DMS114 treated with DMSO at 0.1 percent for 48 hours (cell line): ENCODE results near the gene STN1.
A peak's percentile ranks its signal among the peaks of the same experiment; 100 is the strongest.

Experiments
- DNase-seq: peaks from one replicate; lab custom pipeline; 2025; ENCODE audit not compliant: unreplicated experiment; lab: John Stamatoyannopoulos, UW

The STN1 gene

DNA sequence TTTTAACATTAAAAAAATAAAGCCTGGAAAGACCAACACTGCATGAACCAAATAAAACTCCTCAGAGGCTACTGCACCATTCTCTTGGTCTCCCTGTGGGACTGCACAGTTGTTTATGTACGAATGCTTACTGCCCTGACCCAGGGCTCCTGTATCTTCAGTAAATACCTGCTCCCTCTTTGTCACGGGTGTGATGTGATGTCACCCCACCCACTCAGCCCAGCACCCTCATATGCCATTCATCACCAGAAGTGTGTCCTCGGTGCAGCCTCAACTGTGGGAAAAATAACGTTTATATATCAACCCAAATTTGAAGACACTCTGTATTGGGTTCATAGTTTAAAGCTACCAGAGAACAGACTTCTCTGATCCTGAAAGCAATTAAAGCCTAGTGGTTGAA lies 48.6 kb downstream of the STN1 start:
- DNase-seq = no peak

DNA sequence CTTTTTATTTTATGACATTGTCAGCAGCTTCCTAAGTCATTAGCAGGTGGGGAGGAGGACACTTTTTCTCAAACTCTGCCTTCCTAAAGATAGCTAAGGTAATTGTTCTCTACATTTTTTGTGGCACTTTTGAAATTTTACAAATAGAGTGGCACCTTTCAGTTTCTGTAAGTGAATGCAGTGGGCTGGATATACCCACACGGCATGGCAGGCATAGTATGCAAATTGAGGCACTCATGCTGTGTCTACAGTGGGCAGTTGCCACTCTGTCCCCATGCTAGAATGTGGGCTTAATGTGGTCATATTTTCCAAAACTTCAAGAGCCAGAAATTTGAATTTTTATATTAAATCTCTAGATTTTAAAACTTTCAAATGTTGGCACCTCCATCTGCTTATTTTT lies 49.8 kb downstream of the STN1 start:
- no peak for DNase-seq

DNA sequence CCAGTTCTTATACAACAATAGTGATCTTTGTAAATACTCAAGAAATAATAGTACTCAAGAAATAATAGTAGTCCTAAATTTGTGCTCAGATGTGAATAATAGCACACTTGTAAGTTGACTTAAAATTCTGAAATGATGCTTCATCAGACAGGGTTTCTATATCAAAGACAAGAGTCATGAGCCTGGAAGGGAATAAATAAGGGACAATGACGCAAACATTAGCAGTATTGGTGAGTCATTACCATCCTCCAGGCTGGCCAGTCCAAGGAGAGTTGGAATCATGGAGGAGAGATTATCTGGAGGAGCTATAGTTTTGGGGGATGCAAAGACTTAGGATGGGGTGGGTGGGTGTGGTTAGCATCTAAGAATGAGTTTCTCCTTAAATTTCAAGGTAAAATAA lies 56.5 kb downstream of the STN1 start:
- DNase-seq = no peak

DNA sequence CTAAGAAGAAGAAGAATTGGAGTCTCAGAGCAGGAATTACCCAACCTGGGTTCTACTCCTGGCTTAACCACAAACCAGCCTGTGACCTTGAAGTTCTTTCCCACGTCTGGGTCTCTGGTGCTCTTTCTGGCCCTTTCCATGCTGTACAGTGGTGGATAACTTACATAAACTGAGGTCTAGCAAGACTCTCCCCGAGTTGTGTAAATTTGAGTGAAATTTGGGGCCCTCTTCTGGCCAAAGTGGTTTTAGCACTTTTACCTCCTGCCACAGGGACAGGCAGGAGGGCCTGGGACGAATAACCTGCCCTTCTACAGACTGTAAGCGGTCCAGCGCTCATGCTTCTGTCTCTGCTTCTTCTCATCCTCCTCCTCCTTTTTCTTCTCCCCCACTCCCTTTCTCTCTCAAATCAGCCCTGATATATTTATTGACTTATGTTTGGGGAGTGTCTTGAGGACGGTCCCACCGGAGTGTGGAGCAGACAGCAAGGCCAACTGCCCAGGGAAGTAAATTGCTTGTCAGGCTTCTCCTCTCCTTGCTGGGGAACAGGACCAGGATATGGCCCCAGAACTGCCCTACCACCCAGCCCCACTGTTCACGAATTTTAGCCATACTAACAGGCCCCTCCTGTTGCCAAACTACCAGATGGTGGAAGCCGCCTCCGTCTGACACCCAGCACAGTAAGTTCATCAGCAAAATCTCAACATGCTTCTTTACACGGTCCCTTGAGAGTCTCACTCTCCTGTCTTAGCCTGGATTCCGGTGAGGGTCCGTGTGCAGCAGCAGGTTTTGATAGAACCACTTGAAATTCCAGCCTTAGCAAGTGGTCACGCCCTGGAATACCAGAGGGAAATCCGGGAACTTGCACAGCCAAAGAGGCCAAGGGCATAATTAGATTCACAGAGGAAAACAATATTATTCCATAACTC lies 58.6 kb downstream of the STN1 start:
- DNase-seq = peak; percentile 47

DNA sequence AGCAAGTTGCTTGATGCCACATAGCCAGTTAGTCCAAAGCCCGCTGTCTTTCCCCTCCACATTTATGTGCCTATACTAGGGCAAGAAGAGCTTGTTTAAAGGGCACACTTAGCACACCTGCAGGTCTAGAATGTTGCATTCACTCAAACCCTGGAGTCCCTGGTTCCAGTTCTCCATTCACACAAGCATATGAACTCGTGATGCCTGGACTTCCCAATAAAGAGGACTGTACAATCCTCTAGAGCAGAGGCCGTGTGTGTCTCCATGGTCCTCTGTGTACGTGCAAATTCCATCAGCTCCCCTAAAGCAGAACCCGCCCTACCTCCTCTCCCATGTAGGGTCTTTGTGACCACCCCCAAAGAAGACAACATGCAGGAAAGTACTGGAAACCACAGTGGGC lies 59.6 kb downstream of the STN1 start:
- no peak for DNase-seq

DNA sequence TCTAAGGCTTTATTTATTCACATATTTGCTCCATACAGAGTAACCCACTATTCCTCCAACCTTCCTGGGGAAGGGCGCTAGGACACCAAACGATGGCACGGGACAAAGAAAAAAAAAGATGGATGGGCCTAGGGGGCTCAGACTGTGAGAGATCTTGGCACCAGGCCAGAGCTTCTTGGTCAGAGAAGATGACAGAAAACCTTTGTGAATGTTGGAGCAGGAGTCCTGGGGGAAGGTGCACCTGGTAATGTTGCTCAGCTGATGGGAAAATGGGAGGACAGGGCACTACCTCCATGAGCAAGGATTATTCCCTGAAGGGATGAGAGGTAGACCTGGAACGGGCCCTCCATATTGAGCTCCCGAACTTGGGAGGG lies 61.2 kb downstream of the STN1 start:
- no peak for DNase-seq

DNA sequence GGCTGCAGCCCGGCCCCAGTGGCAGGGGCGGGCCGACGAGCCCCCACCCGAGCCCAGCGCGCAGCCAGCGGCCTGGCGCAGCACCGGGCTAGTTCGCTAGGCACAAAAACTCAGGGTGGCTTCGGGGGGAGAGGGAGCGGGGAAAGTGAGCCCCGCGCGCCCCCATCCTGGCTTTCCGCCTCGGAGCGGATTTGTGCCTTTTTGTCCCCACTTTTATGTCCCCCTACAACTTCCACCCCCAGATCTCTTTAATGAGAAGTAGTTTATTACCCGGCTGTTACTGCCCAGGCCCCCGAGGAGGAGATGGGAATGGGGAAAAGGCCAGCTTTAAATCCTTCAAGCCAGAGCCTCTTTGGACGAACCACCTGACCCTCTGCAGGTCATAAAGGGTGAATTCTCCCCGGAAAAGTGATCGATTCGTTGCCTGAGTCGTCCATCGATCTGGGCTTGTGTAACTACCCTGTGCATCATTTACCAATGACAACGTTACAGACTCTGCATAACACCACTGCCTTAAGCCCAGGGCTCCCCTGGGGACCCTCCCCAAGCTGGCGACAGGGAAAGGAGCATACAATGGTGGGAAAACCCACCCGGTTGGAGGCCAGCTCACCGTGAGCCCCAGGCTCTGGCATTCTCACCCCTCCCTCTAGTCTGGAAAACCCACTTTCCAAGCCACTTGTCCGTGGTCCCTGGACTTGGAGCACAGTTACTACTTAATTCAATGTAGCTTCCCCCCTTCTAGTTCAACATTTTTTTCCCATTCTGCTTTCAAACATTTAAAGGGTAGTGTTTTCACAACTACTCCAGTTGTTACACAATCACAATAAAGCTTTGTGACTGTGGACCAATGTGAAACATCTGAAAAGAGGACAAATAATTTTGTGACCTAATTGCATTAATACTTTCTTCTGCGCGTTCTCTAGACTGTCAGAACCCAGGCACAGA lies 61.9 kb downstream of the STN1 start:
- no peak for DNase-seq

DNA sequence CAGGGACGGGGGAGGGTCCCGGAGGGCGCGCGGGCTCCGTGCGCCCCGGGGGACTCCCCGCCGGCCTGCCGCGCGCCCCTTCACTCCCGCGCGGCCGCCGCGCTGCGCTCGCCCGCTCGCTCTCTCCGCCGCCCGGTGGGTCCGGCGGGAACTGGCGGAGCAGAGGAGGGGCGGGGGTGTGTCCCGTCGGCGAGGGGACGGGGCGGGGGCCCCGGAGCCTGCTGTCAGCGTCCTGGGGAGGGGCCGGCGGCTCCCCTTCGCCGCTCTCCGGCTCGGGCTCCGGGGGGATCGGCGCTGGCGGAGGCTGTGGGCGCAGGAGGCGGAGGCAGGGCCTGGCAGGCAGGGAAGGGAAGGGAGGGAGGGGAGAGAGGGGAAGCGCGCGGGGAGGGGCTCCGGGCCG lies 62.6 kb downstream of the STN1 start, which contains the start of gene SH3PXD2A:
Gene SH3PXD2A (minus strand): TSS at position 153 of the 400 bp plus-strand sequence. CDS start 310 bp downstream, outside the sequence.
- DNase-seq = peak; percentile 14

DNA sequence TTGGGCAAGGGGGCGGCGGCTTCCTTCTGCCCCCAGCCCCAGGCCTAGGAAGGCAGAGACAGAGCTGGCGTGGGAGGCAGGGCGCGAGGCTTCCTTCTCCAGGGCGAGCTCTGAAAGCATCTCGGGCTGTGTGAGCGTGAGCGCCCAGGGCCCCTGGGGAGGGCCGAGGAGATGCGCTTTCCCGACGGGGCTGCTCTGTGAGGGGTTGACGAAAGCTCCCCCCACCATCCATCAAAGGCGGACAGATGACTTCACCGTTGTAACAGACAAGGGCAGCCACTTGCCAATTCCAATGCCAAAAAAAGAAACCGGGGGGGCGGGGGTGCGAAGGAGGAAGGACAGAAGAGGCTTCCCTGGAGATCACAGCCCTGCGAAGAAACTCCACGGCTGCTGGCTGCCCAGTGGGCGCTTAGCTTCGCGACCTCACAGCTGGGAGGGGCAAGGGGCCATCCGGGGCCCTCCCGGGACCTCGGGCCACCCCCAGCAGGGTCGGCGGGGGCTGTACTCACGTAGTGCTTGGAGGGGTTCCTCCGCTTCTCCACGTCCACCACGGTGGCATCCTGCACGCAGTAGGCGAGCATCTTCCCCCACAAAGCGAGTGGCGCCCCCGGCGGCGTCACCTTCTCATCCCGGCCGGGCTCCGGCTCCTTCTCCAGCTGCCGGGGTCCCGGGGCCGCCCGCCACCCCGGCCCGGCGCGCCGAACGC lies 63.1 kb downstream of the STN1 start:
- no peak for DNase-seq

DNA sequence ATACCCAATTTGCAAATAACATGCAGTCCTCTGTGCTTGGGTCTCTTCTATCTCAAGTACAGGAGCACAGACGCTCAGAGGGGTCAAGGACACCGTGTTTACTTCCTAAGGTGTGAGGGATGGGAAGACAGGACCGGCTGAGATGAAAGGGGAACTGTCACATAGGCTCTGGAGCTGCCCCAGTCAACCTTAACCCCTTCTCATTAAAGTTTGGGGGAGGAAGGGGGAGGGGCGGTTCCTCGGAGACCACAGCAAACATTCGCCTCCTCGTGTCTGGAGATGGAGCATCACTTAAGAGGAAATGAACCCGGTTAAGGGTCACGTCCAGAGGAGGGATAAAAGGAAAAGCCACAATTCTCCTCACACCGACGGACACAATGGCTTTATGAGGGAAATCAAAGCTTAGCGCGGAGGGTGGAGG lies 63.7 kb downstream of the STN1 start:
- DNase-seq = no peak

DNA sequence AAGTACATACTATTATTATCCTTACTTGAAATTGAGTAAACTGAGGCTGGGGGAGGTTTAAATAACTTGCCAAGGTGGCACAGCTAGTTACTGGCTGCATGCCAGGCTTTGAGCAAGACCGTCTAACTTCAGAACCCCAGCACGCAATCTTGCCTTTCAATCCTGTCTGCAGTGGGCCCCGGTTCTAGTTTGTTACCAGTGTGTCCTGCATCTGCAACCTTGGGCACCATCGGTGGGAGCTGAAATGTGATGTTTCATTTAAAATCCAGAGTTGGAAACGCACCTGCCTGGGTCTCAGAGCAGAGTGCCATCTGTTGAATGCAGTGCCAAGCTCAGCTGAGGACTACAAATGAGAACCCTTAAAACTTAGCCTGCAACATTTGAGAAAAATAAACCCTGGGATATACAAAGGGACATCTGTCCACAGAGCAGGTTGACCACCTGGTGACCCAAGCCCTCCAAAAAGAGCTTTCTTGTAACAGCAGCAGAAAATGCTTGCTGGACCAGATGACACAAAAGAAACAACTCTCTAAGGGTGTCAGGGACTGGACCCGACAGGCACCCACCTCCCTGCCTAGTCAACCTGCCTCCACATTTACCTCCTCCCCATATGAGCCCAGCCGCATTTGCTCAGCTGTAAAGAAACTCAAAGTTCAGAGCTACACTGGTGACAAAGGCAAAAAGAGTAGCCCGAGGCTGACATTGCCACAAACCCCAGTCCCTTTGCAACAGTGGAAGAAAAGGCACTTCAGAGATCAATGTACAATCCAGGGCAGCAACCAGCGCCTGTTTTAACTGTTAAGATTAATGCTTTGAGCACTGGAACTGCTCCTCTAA lies 64.3 kb downstream of the STN1 start:
- DNase-seq = no peak

DNA sequence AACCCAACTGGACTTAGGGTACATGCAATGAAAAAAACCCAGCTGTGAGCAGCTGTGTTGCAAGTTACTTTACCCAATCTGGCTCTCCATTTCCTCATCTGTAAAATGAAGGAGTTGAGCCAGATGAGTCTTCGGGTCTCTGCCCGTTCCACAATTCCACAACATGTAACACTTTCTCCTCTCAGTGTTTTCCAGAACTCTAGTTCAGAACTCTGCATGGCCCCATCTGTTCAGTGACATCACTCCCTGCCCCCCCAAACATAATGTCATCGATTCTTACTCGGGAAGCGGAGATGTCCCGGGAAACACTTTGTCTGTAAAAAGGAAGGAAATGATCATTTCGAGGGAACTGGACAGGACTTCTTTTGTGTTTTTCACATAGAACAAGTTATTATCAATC lies 65.1 kb downstream of the STN1 start:
- no peak for DNase-seq

DNA sequence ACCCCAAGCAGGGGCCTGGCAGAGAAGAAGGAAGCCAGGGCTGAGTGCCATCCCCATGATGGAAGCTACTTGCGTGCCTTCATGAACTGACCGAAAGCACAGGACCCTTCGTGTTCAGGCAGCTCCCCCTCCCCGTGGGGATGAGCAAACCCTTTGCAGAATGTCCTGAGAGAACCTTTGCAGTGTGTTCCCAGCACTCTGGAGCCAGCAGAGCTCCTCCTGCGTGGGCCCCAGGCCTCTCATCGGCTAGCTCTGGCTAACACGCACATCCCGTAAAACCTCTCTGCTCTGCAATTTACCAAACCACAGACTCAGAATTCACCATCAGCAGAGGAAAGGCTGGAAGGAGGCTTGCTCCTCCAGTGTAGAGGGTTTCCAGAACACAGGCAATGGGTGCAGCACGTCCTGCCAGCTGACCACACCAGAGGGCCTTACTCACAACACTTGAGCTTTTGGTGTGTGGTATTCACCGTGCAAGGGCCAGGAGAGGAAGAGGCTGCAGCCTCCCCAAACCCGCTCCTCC lies 65.7 kb downstream of the STN1 start:
- no peak for DNase-seq

DNA sequence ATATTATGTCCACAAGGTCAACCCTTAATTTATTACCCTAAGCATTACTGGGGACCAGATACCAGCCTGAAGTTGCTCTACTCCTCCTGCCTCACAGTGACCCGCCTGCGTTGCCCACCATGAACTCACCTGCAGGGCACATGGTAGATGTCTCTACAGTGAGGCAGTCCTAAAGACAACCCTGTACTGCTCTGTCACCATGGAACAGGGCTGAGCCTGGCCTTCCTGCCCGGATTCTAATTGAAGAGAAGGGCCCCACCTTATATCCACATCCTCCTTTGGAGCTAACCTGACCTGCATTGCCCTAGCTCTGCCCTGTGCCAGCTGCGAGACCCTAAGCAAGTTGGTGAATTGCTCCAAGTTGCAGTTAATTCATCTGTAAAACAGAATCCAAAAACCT lies 66.7 kb downstream of the STN1 start:
- no peak for DNase-seq

DNA sequence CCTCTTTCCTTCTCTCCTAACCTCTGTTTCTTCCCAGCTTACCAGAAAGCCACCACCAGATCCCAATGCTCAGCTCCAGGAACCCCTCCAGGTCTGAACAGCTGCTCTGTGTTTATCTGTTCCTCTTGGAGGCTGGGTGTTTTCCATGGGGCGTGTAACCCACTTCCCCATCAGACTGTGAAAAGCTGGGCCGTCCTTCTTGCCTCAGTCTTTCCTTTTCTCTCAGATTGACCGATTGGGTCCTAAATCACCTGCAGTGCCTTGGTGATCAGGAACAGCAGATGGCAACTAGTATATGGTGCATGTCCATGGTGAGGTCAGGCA lies 67.5 kb downstream of the STN1 start:
- DNase-seq = no peak

DNA sequence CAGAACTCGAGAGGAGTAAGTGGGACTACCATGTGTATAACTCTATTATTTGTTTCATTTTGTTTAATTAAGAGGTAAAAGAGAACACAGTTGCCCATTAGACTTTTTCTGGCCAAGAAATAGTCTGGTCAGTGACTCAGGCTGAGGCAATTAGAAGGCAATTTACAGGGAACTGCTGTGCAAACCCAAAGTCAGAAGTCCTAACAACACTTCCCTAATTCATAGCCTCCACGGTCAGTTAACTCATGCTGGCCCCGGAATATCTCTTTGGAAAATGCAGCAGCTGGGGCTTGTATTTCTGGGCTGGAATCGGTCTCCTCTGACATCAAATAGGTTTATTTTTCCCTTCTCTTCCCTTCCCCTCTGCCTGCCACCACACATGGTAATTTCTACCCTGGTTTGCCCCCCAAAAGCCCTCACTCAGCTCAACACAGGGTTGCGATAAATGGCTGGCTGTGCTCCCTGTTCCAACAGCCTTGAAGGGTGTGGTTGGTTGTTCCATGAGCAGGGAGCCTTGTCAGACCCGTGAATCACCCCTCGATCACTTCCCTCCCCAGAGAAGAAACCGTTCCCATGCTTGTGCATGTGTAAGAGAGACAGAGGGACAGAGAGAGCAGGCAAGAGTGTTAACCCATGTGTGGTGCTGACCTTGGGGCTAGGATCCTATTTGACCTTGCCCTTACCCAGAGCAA lies 68.0 kb downstream of the STN1 start:
- DNase-seq = no peak

DNA sequence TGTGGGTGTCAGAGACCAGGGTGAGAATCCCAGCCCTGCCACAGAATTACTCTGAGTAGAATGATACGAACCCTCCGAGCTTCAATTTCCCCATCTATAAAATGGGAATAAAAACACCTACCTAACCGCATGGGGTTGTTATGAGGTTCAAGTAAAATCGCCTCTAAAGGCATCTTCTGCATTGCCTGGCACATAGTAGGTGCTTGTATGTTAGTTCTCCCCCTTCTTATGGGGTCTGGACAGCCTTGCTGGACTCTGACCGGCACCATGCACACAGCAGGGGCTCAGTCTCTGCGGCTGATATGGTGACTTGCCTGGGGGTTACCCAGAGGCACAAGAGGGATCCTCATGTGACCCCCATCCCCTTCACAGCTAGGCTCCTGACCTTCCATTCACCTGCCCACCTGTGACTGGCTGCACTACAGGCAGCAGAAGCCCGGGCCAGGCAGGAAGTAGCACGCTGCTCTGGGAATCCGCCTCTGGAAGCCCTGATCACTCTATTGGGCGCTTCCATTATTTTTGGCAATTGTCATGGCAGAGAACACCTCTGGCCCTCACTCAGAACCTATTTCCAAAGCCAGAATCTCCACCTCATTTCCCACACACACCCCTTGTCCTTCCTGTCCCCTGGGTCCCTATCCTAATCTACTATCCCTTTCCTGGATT lies 68.6 kb downstream of the STN1 start:
- DNase-seq = no peak

DNA sequence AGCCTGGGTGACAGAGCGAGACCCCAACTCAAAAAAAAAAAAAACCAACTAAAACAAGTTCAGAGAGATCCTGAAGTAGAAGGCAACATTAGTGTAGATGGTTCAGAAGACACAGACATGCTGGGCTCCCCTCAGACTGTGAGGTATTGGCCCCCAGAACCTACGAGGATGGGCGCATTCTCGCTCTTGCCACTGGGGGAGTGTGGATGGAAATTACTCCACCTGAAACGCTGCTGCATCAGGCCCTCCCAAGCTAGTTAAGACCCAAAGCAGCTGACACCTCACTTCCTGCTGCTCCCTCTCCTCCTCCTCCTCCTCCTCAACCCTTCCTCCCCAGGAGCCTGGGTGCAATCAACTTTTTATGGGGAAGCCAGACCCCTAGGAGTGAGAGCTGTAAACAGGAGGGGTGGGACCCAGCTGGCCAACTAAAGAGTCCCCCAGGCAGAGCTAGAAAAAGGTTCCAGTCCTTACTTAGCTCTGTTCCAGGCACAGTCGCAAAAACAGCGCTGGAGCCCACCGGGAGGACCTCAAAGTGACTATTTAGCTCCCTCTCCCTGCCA lies 70.0 kb downstream of the STN1 start:
- no peak for DNase-seq

DNA sequence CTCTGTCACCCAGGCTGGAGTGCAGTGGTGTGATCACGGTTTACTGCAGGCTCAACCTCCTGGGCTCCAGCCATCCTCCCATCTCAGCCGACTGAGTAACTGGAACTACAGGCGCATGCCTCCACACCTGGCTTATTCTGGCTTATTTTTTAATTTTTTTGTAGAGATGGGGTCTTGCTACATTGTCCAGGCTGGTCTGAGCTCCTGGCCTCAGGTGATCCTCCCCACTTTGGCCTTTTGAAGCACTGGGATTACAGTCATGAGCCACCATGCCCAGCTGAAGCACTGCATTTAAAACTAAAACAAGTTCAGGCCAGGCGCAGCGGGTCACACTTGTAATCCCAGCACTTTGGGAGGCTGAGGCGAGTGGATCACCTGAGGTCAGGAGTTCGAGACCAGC lies 70.6 kb downstream of the STN1 start:
- DNase-seq = no peak
